Type B pancreatic cell (in vitro differentiated cells): ENCODE data around the gene MCM5. TPM values are rescaled to one million over a fixed set of nuclear protein-coding genes. Genes with fewer than 3 reads are reported as not detected.

Experiments used
- DNase-seq: peaks from one replicate; pipeline ENCODE4 v3.0.0; 2021; ENCODE audit warnings: mixed read lengths; ENCODE audit not compliant: unreplicated experiment; ENCODE audit errors: extremely low spot score
- H3K27ac Mint-ChIP-seq: 2 replicates; pipeline ENCODE4 v1.8.0; 2021; ENCODE audit warnings: mild to moderate bottlenecking, mixed read lengths
- H3K27me3 Mint-ChIP-seq: 2 replicates; pipeline ENCODE4 v1.8.0; 2021; ENCODE audit warnings: mixed read lengths
- H3K36me3 Mint-ChIP-seq: 2 replicates; pipeline ENCODE4 v1.8.0; 2021; ENCODE audit warnings: mixed read lengths
- H3K4me1 Mint-ChIP-seq: one replicate; pipeline ENCODE4 v1.8.0; 2021; ENCODE audit warnings: mixed read lengths; ENCODE audit not compliant: unreplicated experiment
- H3K4me3 Mint-ChIP-seq: 2 replicates; pipeline ENCODE4 v1.8.0; 2021; ENCODE audit warnings: mild to moderate bottlenecking, mixed read lengths
- H3K9me3 Mint-ChIP-seq: 2 replicates; pipeline ENCODE4 v1.8.0; 2021; ENCODE audit warnings: mixed read lengths
- CTCF ChIP-seq: fragments of 200-600 bp; sonication (generic); conservative IDR thresholded peaks from 2 replicates; pipeline ENCODE4 v1.5.0; 2021; ENCODE audit warnings: antibody characterized with exemption, mild to moderate bottlenecking
- long read RNA-seq: library from polyadenylated mRNA; unstranded; transcript quantifications from one replicate; pipeline ENCODE4 v2.0.0, GENCODE V29; 2020
- total RNA-seq: library from RNA; stranded (reverse); gene quantifications from 2 replicates; pipeline ENCODE4 v1.2.1, GENCODE V29; 2021; ENCODE audit warnings: low replicate concordance

The MCM5 gene
- total RNA-seq, result 45.5 and 98.0 TPM in 2 replicates
- long read RNA-seq, transcript MCM5-201 (17 exons, 3,534 nt), result major isoform, 110 of 138 reads
- long read RNA-seq, partial matches to known transcripts, result 21 of 138 reads
- long read RNA-seq, other reads (novel, unspliced or antisense), result 7 of 138 reads

- H3K36me3 Mint-ChIP-seq, result no peaks in the 10 kb centered on the region
- H3K4me1 Mint-ChIP-seq, result peaks cover 28% of the 10 kb centered on the region
- DNase-seq, result peak; percentile 96
- H3K9me3 Mint-ChIP-seq, result no peaks in the 10 kb centered on the region
- H3K4me3 Mint-ChIP-seq, result peak within 1 kb of the TSS; percentile 99
- TF ChIP-seq CTCF, result no peak
- H3K27ac Mint-ChIP-seq, result peak within 1 kb of the TSS; percentile 95
- no peaks in the 10 kb centered on the region for H3K27me3 Mint-ChIP-seq
These were observed at the start of gene MCM5 for GRCh38 chr22:35399678-35400500. Gene MCM5, plus strand, starts transcription at chr22:35400140. Its CDS starts 299 bp downstream, at chr22:35400439.

GRCh38 chr22:35350539-35351503 lies 49.1 kb upstream of the MCM5 start:
- peak overlapping the region; percentile 91 for H3K4me3 Mint-ChIP-seq
- DNase-seq, result peak; percentile 95
- peak overlapping the region; percentile 81 for H3K27ac Mint-ChIP-seq
- TF ChIP-seq CTCF, result peak; percentile 99
- no peaks in the 10 kb centered on the region for H3K36me3 Mint-ChIP-seq
- no peaks in the 10 kb centered on the region for H3K9me3 Mint-ChIP-seq
- peaks cover 5% of the 10 kb centered on the region for H3K27me3 Mint-ChIP-seq
- peaks cover 24% of the 10 kb centered on the region for H3K4me1 Mint-ChIP-seq

- no peak for DNase-seq
- Mint-ChIP-seq H3K4me3 (no peak overlapping the region), H3K36me3 (no peaks in the 10 kb centered on the region), H3K4me1 (peaks cover 29% of the 10 kb centered on the region), H3K27me3 (peaks cover 5% of the 10 kb centered on the region), H3K9me3 (no peaks in the 10 kb centered on the region), H3K27ac (no peak overlapping the region)
- TF ChIP-seq CTCF, result peak; percentile 32
These were observed 47.5 kb upstream of the MCM5 start for GRCh38 chr22:35352214-35353111.

- H3K4me3 Mint-ChIP-seq, result no peak overlapping the region
- H3K36me3 Mint-ChIP-seq, result no peaks in the 10 kb centered on the region
- no peak for TF ChIP-seq CTCF
- no peak overlapping the region for H3K27ac Mint-ChIP-seq
- DNase-seq, result no peak
- peaks cover 29% of the 10 kb centered on the region for H3K4me1 Mint-ChIP-seq
- no peaks in the 10 kb centered on the region for H3K9me3 Mint-ChIP-seq
- H3K27me3 Mint-ChIP-seq, result peaks cover 5% of the 10 kb centered on the region
These were observed 46.6 kb upstream of the MCM5 start for GRCh38 chr22:35353318-35353717.

- DNase-seq, result no peak
- Mint-ChIP-seq H3K27ac (no peak overlapping the region), H3K36me3 (no peaks in the 10 kb centered on the region)
These were observed 45.9 kb upstream of the MCM5 start for GRCh38 chr22:35354068-35354467.

More at GRCh38 chr22:35354068-35354467, 45.9 kb upstream of the MCM5 start:
- no peaks in the 10 kb centered on the region for H3K9me3 Mint-ChIP-seq
- no peak overlapping the region for H3K4me3 Mint-ChIP-seq
- peaks cover 29% of the 10 kb centered on the region for H3K4me1 Mint-ChIP-seq
- no peak for TF ChIP-seq CTCF
- H3K27me3 Mint-ChIP-seq, result peaks cover 5% of the 10 kb centered on the region
